GM21825 (cell line): ENCODE results near the gene NKD2.

ENCODE experiments used
- ATAC-seq: cut with Tn5 transposase; IDR thresholded peaks from one replicate; pipeline ENCODE4 v1.9.1; 2021; ENCODE audit warnings: mild to moderate bottlenecking, moderate library complexity; ENCODE audit not compliant: unreplicated experiment

NKD2 gene

GRCh38 chr5:1028481-1029281 is 20.1 kb downstream of the NKD2 start:
- ATAC-seq = no peak

GRCh38 chr5:1029282-1029944 is 20.8 kb downstream of the NKD2 start:
- no peak for ATAC-seq

GRCh38 chr5:1029945-1030625 is 21.5 kb downstream of the NKD2 start:
- no peak for ATAC-seq

GRCh38 chr5:1030801-1031271 is 22.2 kb downstream of the NKD2 start:
- ATAC-seq = no peak

GRCh38 chr5:1031306-1031959 is 22.8 kb downstream of the NKD2 start:
- ATAC-seq = no peak

GRCh38 chr5:1032011-1032410 is 23.4 kb downstream of the NKD2 start:
- no peak for ATAC-seq

- no peak for ATAC-seq
Measured at GRCh38 chr5:1032551-1033027, 24.0 kb downstream of the NKD2 start.

- no peak for ATAC-seq
Measured at GRCh38 chr5:1033178-1033577, 24.6 kb downstream of the NKD2 start.

- ATAC-seq = no peak
Measured at GRCh38 chr5:1033606-1034420, 25.2 kb downstream of the NKD2 start.

- ATAC-seq = no peak
Measured at GRCh38 chr5:1034421-1034905, 25.9 kb downstream of the NKD2 start.

GRCh38 chr5:1034986-1035385 is 26.4 kb downstream of the NKD2 start:
- no peak for ATAC-seq

- no peak for ATAC-seq
Measured at GRCh38 chr5:1035421-1036405, 27.1 kb downstream of the NKD2 start.

GRCh38 chr5:1036504-1037122 is 28.0 kb downstream of the NKD2 start:
- ATAC-seq = no peak

GRCh38 chr5:1037123-1037670 is 28.6 kb downstream of the NKD2 start:
- ATAC-seq = no peak

GRCh38 chr5:1037671-1038416 is 29.2 kb downstream of the NKD2 start:
- ATAC-seq = no peak

- ATAC-seq = no peak
Measured at GRCh38 chr5:1038417-1039209, 30.0 kb downstream of the NKD2 start.

- no peak for ATAC-seq
Measured at GRCh38 chr5:1039210-1039548, 30.6 kb downstream of the NKD2 start.
